Natural killer cell (primary cell): ENCODE measurements around the gene IGF2BP2. TPM values are rescaled to one million over a fixed set of nuclear protein-coding genes. Genes with fewer than 3 reads are reported as not detected.
"Not testable (repeated sequence)": the region's sequence is repeated elsewhere in the genome, so short reads cannot be mapped to it uniquely, and the experiment has no call there.

Source experiments
- ATAC-seq, 3 donors: fragments of 150-1000 bp in 2 of 3; fragments of 200-7000 bp in 1 of 3; cut with Tn5 transposase; 1 replicate in 1 of 3; 2 replicates in 2 of 3; pipeline ENCODE4 v1.10.0; 2021; ENCODE audit warnings: mild to moderate bottlenecking in 2 of 3, moderate library complexity in 2 of 3
- DNase-seq, 2 donors: peaks; one replicate each; pipeline versions ENCODE4 v3.0.0 to v3.0.0-alpha.2; 2013 to 2021; ENCODE audit warnings: mixed read lengths in 1 of 2
- H3K27ac ChIP-seq: one replicate; pipeline ENCODE4 v1.5.1; 2013; ENCODE audit warnings: mild to moderate bottlenecking, low read length
- H3K27me3 ChIP-seq: one replicate; pipeline ENCODE4 v1.6.1; 2013; ENCODE audit warnings: low read length; ENCODE audit not compliant: control insufficient read depth, insufficient read depth
- H3K36me3 ChIP-seq: one replicate; pipeline ENCODE4 v1.6.1; 2013; ENCODE audit warnings: low read length; ENCODE audit not compliant: control insufficient read depth, insufficient read depth
- H3K4me1 ChIP-seq: one replicate; pipeline ENCODE4 v1.6.1; 2013; ENCODE audit warnings: low read length; ENCODE audit not compliant: control insufficient read depth, insufficient read depth
- H3K4me3 ChIP-seq: one replicate; pipeline ENCODE4 v1.5.1; 2013; ENCODE audit warnings: low read length
- H3K9me3 ChIP-seq: one replicate; pipeline ENCODE4 v1.6.1; 2013; ENCODE audit warnings: low read length; ENCODE audit not compliant: control insufficient read depth, insufficient read depth
- H3K27ac Mint-ChIP-seq, 2 donors: one replicate each; pipeline ENCODE4 v1.8.0; 2022; ENCODE audit warnings: mild to moderate bottlenecking in 2 of 2, mixed read lengths in 2 of 2, moderate library complexity in 1 of 2
- H3K27me3 Mint-ChIP-seq, 2 donors: one replicate each; pipeline ENCODE4 v1.8.0; 2022; ENCODE audit warnings: low read depth in 2 of 2, mixed read lengths in 2 of 2
- H3K36me3 Mint-ChIP-seq: one replicate; pipeline ENCODE4 v1.8.0; 2022; ENCODE audit warnings: mixed read lengths
- H3K4me1 Mint-ChIP-seq, 2 donors: one replicate each; pipeline ENCODE4 v1.8.0; 2022; ENCODE audit warnings: mixed read lengths in 2 of 2
- H3K4me3 Mint-ChIP-seq: one replicate; pipeline ENCODE4 v1.8.0; 2022; ENCODE audit warnings: mild to moderate bottlenecking, moderate library complexity, mixed read lengths
- H3K9me3 Mint-ChIP-seq, 2 donors: one replicate each; pipeline ENCODE4 v1.8.0; 2022; ENCODE audit warnings: mixed read lengths in 2 of 2
- WGBS: methylation state at CpG from one replicate; pipeline ENCODE4 v1.1.7; 2013; ENCODE audit warnings: missing lambda C conversion rate; ENCODE audit not compliant: insufficient coverage; 5-methylcytosine and 5-hydroxymethylcytosine counted together
- intact Hi-C: fragments of 100-400 bp; cut with micrococcal nuclease; formaldehyde crosslinking; loops from one replicate; pipeline ENCODE4 v1.14.2; 2022
- total RNA-seq, 4 donors: library from RNA; stranded (reverse); fragments of 120-200 nt in 1 of 4; gene quantifications; one replicate each; pipeline versions ENCODE4 v1.2.3 to v1.2.4, GENCODE V29; 2013 to 2022
- TF ChIP-seq, protein P1 (sequence below): fragments of 200-600 bp; IDR thresholded peaks from one replicate; pipeline ENCODE4 v1.8.0; 2022; ENCODE audit warnings: antibody characterized with exemption

The IGF2BP2 gene
- total RNA-seq, 3 donors from 2014 or later (not counting 1 experiment from before 2014, with no cell fraction given), result 4.2 to 16.8 (median 8.8) TPM

DNA sequence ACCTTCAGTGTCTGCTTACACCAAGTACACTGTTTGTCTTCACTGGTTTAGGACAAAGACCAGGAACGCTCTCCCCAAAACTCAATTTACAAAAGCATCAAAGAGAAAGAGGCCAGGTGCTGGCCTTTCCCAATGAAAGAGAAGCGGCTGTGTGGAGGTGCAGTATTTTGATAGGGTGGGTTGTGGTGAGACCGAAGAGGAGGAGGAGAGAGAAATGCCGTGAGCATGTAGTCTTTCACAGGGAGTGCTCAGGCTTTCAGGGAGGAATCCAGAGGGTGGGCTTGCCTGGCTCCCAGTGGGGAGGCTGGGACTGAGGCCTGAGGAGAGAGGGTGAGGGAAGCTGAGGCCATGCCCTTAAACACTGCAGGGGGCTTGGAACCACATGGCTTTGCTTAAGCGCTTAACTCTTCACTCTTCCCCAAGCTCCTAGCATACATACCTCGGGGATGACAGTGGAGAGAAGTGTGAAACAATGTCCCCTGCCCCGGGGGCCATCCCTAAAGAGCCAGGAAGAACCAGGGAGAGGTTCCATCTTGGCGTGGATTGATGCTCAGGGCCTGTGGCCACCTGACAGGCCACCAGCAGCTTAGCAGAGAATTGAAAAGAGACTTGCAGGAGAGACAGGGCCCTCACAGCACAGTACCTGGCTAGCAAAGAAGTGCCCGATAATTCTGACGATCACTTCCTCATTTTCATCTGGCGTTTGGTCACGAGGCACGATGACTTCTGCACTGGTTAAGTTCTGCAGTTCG, 178.3 kb downstream of the IGF2BP2 start:
- DNase-seq, result no peak
- 62% methylated on average over 13 of the region's 14 CpGs for WGBS
- no peaks in the 10 kb centered on the region for H3K4me1 Mint-ChIP-seq

DNA sequence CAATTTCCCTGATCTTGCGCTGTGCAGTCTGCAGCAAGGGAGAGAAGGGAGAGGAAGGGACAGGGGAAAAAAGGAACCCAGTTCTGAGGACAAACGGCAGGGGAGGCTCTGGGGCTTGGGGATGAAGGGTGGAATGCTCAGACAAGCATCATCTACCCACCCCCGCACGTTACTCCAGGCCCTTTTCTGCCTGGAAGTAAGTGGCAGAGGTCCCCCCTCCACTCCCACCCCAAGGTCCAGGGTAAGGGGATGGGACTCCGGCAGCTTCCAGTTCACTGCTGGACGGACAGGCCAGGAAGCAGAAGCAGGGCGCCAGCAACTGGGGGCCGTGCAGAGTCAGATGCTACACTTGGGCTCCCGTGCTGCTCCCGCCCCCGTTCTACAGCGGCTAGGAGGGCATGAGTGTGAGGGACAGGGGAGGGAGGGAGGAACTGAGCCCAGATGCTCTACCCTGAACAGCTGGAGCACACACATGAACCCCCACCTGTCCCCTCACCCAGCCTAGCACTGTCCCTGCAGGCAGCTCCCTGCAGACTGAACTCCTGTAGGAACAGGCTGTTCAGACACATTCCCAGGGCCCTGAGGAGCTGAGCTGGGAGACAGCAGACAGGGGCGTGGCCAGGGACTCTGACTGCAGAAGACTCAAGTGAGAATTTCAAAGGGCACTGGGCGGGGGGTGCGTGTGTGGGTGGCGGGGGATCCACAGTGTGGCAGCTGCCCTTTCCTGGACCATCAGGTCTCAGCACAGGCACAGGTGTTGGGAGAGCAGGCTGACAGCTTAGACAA, 179.1 kb downstream of the IGF2BP2 start:
- H3K27ac ChIP-seq, result no peak overlapping the region
- H3K27me3 ChIP-seq, result no peaks in the 10 kb centered on the region
- TF ChIP-seq, protein P1, sequence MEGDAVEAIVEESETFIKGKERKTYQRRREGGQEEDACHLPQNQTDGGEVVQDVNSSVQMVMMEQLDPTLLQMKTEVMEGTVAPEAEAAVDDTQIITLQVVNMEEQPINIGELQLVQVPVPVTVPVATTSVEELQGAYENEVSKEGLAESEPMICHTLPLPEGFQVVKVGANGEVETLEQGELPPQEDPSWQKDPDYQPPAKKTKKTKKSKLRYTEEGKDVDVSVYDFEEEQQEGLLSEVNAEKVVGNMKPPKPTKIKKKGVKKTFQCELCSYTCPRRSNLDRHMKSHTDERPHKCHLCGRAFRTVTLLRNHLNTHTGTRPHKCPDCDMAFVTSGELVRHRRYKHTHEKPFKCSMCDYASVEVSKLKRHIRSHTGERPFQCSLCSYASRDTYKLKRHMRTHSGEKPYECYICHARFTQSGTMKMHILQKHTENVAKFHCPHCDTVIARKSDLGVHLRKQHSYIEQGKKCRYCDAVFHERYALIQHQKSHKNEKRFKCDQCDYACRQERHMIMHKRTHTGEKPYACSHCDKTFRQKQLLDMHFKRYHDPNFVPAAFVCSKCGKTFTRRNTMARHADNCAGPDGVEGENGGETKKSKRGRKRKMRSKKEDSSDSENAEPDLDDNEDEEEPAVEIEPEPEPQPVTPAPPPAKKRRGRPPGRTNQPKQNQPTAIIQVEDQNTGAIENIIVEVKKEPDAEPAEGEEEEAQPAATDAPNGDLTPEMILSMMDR, result no peak
- no peak overlapping the region for H3K4me3 ChIP-seq
- 90% methylated on average over 16 of the region's 16 CpGs for WGBS
- no peaks in the 10 kb centered on the region for H3K27me3 Mint-ChIP-seq
- H3K4me3 Mint-ChIP-seq, result no peak overlapping the region
- H3K4me1 Mint-ChIP-seq, result no peaks in the 10 kb centered on the region
- ATAC-seq, result no peak
- H3K9me3 Mint-ChIP-seq, result no peaks in the 10 kb centered on the region
- no peaks in the 10 kb centered on the region for H3K36me3 ChIP-seq
- no peaks in the 10 kb centered on the region for H3K36me3 Mint-ChIP-seq
- no peak for DNase-seq
- no peaks in the 10 kb centered on the region for H3K9me3 ChIP-seq
- no peaks in the 10 kb centered on the region for H3K4me1 ChIP-seq
- no peak overlapping the region for H3K27ac Mint-ChIP-seq
- intact Hi-C loops, result no loop called here

More for the DNA sequence above, 178.3 kb downstream of the IGF2BP2 start:
- no peaks in the 10 kb centered on the region for H3K9me3 Mint-ChIP-seq
- no peaks in the 10 kb centered on the region for H3K9me3 ChIP-seq
- H3K27me3 Mint-ChIP-seq, result no peaks in the 10 kb centered on the region
- no peak overlapping the region for H3K4me3 ChIP-seq
- no peaks in the 10 kb centered on the region for H3K4me1 ChIP-seq
- ATAC-seq, result no peak
- H3K36me3 ChIP-seq, result no peaks in the 10 kb centered on the region
- intact Hi-C loops, result no loop called here
- no peak overlapping the region for H3K27ac ChIP-seq
- H3K36me3 Mint-ChIP-seq, result no peaks in the 10 kb centered on the region
- H3K4me3 Mint-ChIP-seq, result no peak overlapping the region
- no peaks in the 10 kb centered on the region for H3K27me3 ChIP-seq
- TF ChIP-seq, protein P1, result no peak
- H3K27ac Mint-ChIP-seq, result no peak overlapping the region

DNA sequence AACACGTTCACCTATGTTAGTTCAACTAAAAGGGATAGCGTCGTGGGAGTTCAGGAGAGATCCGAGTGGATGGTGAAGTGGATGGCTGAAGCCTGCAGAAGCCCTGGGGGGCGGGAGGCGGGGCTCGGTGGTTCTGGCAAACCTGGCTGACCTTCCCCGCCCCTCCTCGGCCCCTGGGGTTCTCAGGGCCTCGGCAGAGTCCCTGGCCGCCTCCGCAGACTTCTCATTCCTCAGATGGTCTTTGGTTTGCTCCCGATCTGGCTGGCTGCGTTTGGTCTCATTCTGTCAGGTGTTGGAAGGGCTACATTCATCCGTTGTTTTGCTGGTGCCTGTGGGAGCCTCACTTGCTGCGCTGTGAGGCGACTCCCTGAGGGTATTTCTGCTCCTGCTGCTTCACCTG, 179.7 kb downstream of the IGF2BP2 start:
- H3K4me3 Mint-ChIP-seq, H3K9me3 Mint-ChIP-seq, H3K36me3 Mint-ChIP-seq, H3K9me3 ChIP-seq, H3K4me3 ChIP-seq, H3K4me1 ChIP-seq, ATAC-seq, H3K27me3 ChIP-seq, H3K27me3 Mint-ChIP-seq, H3K36me3 ChIP-seq, H3K27ac ChIP-seq, H3K27ac Mint-ChIP-seq, DNase-seq, H3K4me1 Mint-ChIP-seq, intact Hi-C loops: not testable (repeated sequence)
- 93% methylated on average over 17 of the region's 17 CpGs for WGBS

DNA sequence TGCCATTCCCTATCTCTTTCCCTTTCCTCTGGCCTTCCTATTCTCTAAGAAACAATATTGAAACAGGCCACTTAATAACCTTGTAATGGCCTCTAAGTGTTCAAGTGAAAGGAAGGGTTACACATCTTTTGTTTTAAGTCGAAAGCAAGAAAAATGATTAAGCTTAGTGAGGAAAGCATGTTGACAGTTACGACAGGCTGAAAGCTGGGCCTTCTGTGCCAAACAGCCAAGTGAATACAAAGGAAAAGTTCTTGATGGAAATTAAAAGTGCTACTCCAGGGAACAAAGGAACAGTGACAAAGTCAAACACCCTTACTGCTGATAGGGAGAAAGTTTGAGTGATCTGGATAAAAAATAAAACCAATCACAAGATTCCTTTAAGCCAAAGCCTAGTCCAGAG, 184.5 kb downstream of the IGF2BP2 start:
- Mint-ChIP-seq H3K4me3 (no peak overlapping the region), H3K36me3 (no peaks in the 10 kb centered on the region), H3K9me3 (no peaks in the 10 kb centered on the region), H3K4me1 (no peaks in the 10 kb centered on the region), H3K27me3 (no peaks in the 10 kb centered on the region), H3K27ac (no peak overlapping the region)
- no peaks in the 10 kb centered on the region for H3K9me3 ChIP-seq
- no peak overlapping the region for H3K4me3 ChIP-seq
- TF ChIP-seq, protein P1, result no peak
- WGBS, result 89% methylated on average over 2 of the region's 2 CpGs
- intact Hi-C loops, result no loop called here
- H3K4me1 ChIP-seq, result no peaks in the 10 kb centered on the region
- no peaks in the 10 kb centered on the region for H3K36me3 ChIP-seq
- H3K27ac ChIP-seq, result no peak overlapping the region
- ATAC-seq, result no peak
- H3K27me3 ChIP-seq, result no peaks in the 10 kb centered on the region
- DNase-seq, result no peak
